Transverse colon (tissue), 4 donors: ENCODE measurements around the gene SACM1L. TPM values are rescaled to one million over a fixed set of nuclear protein-coding genes. Genes with fewer than 3 reads are reported as not detected.

Source experiments
- DNase-seq: peaks from one replicate; pipeline ENCODE4 v3.0.0-alpha.2; 2019
- H3K27ac ChIP-seq, 4 donors: fragments of 200-600 bp; sonication (generic); 2 replicates each; pipeline ENCODE4 v1.5.1; 2016 to 2018; ENCODE audit warnings: inconsistent platforms in 4 of 4
- H3K27me3 ChIP-seq: fragments of 200-600 bp; sonication (generic); 2 replicates; pipeline ENCODE4 v1.5.1; 2017; ENCODE audit warnings: inconsistent platforms
- H3K36me3 ChIP-seq, 4 donors: fragments of 200-600 bp; sonication (generic); 2 replicates each; pipeline ENCODE4 v1.5.1; 2017 to 2019; ENCODE audit warnings: inconsistent platforms in 4 of 4
- H3K4me1 ChIP-seq, 4 donors: fragments of 200-600 bp; sonication (generic); 2 replicates each; pipeline ENCODE4 v1.5.1; 2017 to 2020; ENCODE audit warnings: inconsistent platforms in 4 of 4
- H3K4me3 ChIP-seq, 4 donors: fragments of 200-600 bp; sonication (generic); 1 replicate in 1 of 4; 2 replicates in 3 of 4; pipeline versions ENCODE4 v1.5.1 to v1.6.1; 2017 to 2019; ENCODE audit warnings: inconsistent platforms in 4 of 4
- H3K9me3 ChIP-seq, 2 donors: fragments of 200-600 bp; sonication (generic); 2 replicates each; pipeline ENCODE4 v1.5.1; 2017 to 2019; ENCODE audit warnings: inconsistent platforms in 2 of 2
- EP300 ChIP-seq: sonication (generic); formaldehyde crosslinking; IDR thresholded peaks from one replicate; pipeline ENCODE4 v1.6.1; 2017; ENCODE audit warnings: antibody characterized with exemption, low read depth
- POLR2A ChIP-seq: fragments of 450-650 bp; IDR thresholded peaks from one replicate; pipeline ENCODE4 v1.6.1; 2016; ENCODE audit warnings: antibody characterized with exemption, mild to moderate bottlenecking, moderate library complexity
- POLR2AphosphoS5 ChIP-seq, 3 donors: sonication (generic); formaldehyde crosslinking; IDR thresholded peaks; one replicate each; pipeline ENCODE4 v1.6.1; 2016; ENCODE audit warnings: antibody characterized with exemption in 3 of 3
- WGBS, 2 donors: methylation state at CpG; one replicate each; pipeline ENCODE4 v1.1.5; 2018; ENCODE audit warnings: low coverage in 1 of 2; 5-methylcytosine and 5-hydroxymethylcytosine counted together
- in situ Hi-C, 4 donors: fragments of 200-750 bp; cut with MboI; loops; one replicate each; pipeline versions ENCODE4 v1.15.0 to v1.15.1; 2017; ENCODE audit warnings: low sequenced_read_pairs in 3 of 4, low pct_ligation_motif_present in 1 of 4, low pct_unique_long_range_greater_than_20kb in 1 of 4
- intact Hi-C: fragments of 100-400 bp; cut with DNase I; formaldehyde crosslinking; loops from one replicate; pipeline ENCODE4 v1.15.1; 2023; ENCODE audit warnings: low total_unique reads
- total RNA-seq, 4 donors: library from RNA; depleted of rRNA; stranded (reverse); fragments of >200 nt; gene quantifications; one replicate each; pipeline ENCODE4 v1.1.0, GENCODE V29; 2016
- TF ChIP-seq, protein P1 (sequence below), 5 experiments: fragments of 200-600 bp in 3 of 5; fragments of 450-650 bp in 2 of 5; sonication (generic) in 3 of 5; IDR thresholded peaks; 1 replicate in 2 of 5; 2 replicates in 3 of 5; pipeline ENCODE4 v1.5.1; 2016 to 2017; ENCODE audit warnings: antibody characterized with exemption in 5 of 5, inconsistent platforms in 3 of 5, mild to moderate bottlenecking in 2 of 5, moderate library complexity in 1 of 5

Gene SACM1L
- total RNA-seq, 4 donors from 2014 or later: 8.6 to 71.9 (median 53.8) TPM

DNA sequence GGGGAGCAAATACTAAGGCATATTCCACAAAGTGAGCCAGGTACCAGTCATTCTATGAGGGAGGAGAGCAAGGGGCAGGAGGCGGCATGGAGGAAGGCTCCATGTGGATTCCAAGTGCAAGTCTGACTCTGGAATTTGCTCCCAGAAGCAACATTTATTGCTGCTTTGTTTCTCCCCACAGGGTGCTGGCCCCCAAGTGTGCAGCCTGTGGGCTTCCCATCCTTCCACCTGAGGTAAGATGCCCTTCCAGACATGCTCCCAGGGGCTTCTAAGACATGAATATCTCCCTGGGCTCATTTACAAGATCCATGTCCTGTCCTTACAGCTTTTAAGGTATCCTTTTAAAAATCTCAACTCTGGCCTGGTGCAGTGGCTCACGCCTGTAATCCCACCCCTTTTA is 15.9 kb upstream of the SACM1L start:
- Histone ChIP-seq H3K36me3 (peaks cover 0 to 23% (median 7%) of the 10 kb centered on the region in 4 donors), H3K9me3 (no peaks in the 10 kb centered on the region), H3K4me1 (peaks cover 0 to 11% (median 0%) of the 10 kb centered on the region in 4 donors), H3K27ac (no peak overlapping the region), H3K27me3 (no peaks in the 10 kb centered on the region), H3K4me3 (no peak overlapping the region)
- DNase-seq: no peak
- intact Hi-C loops: no loop called here
- WGBS, 2 donors: 92 to 97% methylated on average over 2 of the region's 2 CpGs
- in situ Hi-C loops: loop anchor here (25.0 kb wide), 2 partner anchors 461 to 636 kb away; partner anchors contain the start of gene CLEC3B (in 4 of the 4)
- TF ChIP-seq POLR2AphosphoS5 (IDR thresholded peaks at IDR 0.05) (no peak), POLR2A (no peak), EP300 (no peak)
- TF ChIP-seq, protein P1, sequence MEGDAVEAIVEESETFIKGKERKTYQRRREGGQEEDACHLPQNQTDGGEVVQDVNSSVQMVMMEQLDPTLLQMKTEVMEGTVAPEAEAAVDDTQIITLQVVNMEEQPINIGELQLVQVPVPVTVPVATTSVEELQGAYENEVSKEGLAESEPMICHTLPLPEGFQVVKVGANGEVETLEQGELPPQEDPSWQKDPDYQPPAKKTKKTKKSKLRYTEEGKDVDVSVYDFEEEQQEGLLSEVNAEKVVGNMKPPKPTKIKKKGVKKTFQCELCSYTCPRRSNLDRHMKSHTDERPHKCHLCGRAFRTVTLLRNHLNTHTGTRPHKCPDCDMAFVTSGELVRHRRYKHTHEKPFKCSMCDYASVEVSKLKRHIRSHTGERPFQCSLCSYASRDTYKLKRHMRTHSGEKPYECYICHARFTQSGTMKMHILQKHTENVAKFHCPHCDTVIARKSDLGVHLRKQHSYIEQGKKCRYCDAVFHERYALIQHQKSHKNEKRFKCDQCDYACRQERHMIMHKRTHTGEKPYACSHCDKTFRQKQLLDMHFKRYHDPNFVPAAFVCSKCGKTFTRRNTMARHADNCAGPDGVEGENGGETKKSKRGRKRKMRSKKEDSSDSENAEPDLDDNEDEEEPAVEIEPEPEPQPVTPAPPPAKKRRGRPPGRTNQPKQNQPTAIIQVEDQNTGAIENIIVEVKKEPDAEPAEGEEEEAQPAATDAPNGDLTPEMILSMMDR (IDR thresholded peaks at IDR 0.05): no peak

DNA sequence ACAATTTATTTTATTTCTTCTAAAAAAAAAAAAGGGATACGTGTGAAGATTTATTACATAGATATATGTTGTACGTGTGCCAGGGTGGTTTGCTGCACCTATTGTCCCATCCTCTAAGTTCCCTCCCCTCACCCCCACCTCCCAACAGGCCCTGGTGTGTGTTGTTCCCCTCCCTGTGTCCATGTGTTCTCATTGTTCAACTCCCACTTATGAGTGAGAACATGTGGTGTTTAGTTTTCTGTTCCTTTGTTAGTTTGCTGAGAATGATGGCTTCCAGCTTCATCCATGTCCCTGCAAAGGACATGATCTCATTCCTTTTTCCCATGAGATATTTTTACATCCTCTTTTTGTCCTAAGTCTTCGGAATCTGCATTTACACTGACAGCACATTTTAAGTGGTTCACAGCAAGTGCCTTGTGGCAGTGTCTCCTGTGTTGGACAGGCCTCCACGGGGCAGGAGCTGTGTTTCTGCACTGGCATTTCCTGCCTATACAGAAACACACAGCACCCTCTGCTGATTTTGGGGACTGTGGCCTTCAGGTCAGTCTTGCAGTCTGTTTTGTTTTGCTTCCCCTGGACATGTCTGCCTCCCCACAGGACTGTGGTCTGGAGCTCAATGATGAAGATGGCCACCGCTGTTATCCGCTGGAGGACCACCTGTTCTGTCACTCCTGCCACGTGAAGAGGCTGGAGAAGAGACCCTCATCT is 12.7 kb upstream of the SACM1L start:
- Histone ChIP-seq H3K4me3 (no peak overlapping the region), H3K9me3 (no peaks in the 10 kb centered on the region), H3K27me3 (no peaks in the 10 kb centered on the region), H3K36me3 (peaks cover 0 to 15% (median 3%) of the 10 kb centered on the region in 4 donors), H3K4me1 (peaks cover 0 to 11% (median 0%) of the 10 kb centered on the region in 4 donors), H3K27ac (peak overlapping the region; percentile 24 to 70 (median 54))
- 71 to 72% methylated on average over 2 to 7 of the region's 7 CpGs for WGBS, 2 donors
- intact Hi-C loops: no loop called here
- in situ Hi-C loops: no loop called here
- no peak for TF ChIP-seq POLR2A
- TF ChIP-seq EP300: no peak
- TF ChIP-seq POLR2AphosphoS5 (IDR thresholded peaks at IDR 0.05): no peak
- TF ChIP-seq, protein P1 (IDR thresholded peaks at IDR 0.05): no peak
- DNase-seq: no peak

DNA sequence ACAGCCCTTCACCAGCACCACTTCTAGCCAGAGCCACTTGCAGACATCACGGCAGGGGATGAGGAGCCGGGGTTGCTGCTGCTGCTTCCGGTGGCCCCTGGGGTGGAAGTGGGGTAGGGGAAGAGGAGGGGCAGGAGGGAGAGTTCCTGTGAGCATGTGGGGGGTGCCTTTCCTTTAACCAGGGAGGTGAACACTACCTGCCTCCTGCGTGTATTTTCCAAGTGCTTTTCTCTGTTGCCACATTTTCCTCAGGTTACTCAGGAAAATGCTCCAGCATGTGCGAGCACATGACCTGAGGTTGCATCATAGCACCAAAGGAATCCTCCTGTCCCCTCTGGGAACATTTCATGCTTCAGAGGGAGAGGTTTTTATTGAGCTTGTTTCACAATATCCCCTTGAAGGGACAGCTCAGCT is 12.2 kb upstream of the SACM1L start:
- Histone ChIP-seq H3K4me3 (no peak overlapping the region), H3K36me3 (peaks cover 0 to 12% (median 3%) of the 10 kb centered on the region in 4 donors), H3K4me1 (peaks cover 0 to 11% (median 0%) of the 10 kb centered on the region in 4 donors), H3K27me3 (no peaks in the 10 kb centered on the region), H3K27ac (peak overlapping the region; percentile 24 to 70 (median 54)), H3K9me3 (no peaks in the 10 kb centered on the region)
- in situ Hi-C loops: no loop called here
- 65 to 74% methylated on average over 2 to 5 of the region's 5 CpGs for WGBS, 2 donors
- DNase-seq: peak; percentile 35
- intact Hi-C loops: no loop called here
- TF ChIP-seq POLR2AphosphoS5 (IDR thresholded peaks at IDR 0.05) (peak in 2 of 3 donors; percentile 27 to 50), EP300 (no peak)

DNA sequence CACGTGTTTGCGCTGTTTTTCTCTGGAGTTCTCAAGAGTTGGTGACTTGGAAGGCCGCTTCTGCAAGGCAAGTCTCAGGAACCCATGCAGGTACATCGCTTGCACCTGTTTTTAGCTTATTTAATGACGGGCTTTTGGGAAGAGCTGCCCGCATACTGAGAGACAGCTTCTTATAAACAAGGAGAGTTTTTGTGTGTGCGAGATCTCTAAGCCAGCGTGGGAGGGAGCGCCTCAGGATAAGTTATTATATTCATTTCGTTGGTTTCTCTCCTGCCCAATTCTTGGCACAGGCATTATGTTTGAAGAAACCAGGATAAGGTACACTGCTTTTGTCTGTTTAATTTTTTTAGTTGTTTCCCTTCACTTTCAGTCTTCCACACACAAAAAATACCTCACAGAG is 11.4 kb upstream of the SACM1L start:
- H3K27me3 ChIP-seq: no peaks in the 10 kb centered on the region
- H3K4me3 ChIP-seq: no peak overlapping the region
- H3K9me3 ChIP-seq: no peaks in the 10 kb centered on the region
- 84 to 93% methylated on average over 6 to 10 of the region's 10 CpGs for WGBS, 2 donors
- peaks cover 0 to 8% (median 3%) of the 10 kb centered on the region in 4 donors for H3K36me3 ChIP-seq
- intact Hi-C loops: no loop called here
- H3K4me1 ChIP-seq: peaks cover 0 to 11% (median 0%) of the 10 kb centered on the region in 4 donors
- in situ Hi-C loops: no loop called here
- H3K27ac ChIP-seq: peak overlapping the region in 1 of 4 donors; percentile 70
- TF ChIP-seq EP300 (no peak), POLR2A (no peak), POLR2AphosphoS5 (IDR thresholded peaks at IDR 0.05) (no peak)
- TF ChIP-seq, protein P1 (IDR thresholded peaks at IDR 0.05): no peak
- DNase-seq: no peak
